Thyroid gland (tissue), 4 donors: ENCODE measurements around the gene GPATCH2. TPM values are rescaled to one million over a fixed set of nuclear protein-coding genes. Genes with fewer than 3 reads are reported as not detected.
"Not testable (repeated sequence)": the region's sequence is repeated elsewhere in the genome, so short reads cannot be mapped to it uniquely, and the experiment has no call there.

Source experiments
- DNase-seq, 2 donors: peaks; one replicate each; pipeline ENCODE4 v3.0.0-alpha.2; 2019
- H3K27ac ChIP-seq, 3 donors: fragments of 200-600 bp; sonication (generic); 1 replicate in 2 of 3; 2 replicates in 1 of 3; pipeline ENCODE4 v1.5.1; 2016 to 2019; ENCODE audit warnings: mild to moderate bottlenecking in 1 of 3, moderate library complexity in 1 of 3
- H3K27me3 ChIP-seq: fragments of 200-600 bp; sonication (generic); one replicate; pipeline ENCODE4 v1.5.1; 2019
- H3K36me3 ChIP-seq, 2 donors: fragments of 200-600 bp; sonication (generic); one replicate each; pipeline ENCODE4 v1.5.1; 2016 to 2019
- H3K4me1 ChIP-seq, 2 donors: fragments of 200-600 bp; sonication (generic); one replicate each; pipeline ENCODE4 v1.5.1; 2017 to 2019
- H3K4me3 ChIP-seq, 3 donors: fragments of 200-600 bp; sonication (generic); replicated peaks in 1 of 3; 1 replicate in 2 of 3; 2 replicates in 1 of 3; pipeline ENCODE4 v1.5.1; 2016; ENCODE audit warnings: mild to moderate bottlenecking in 1 of 3
- H3K9me3 ChIP-seq: fragments of 200-600 bp; sonication (generic); one replicate; pipeline ENCODE4 v1.5.1; 2017
- POLR2A ChIP-seq, 2 donors: fragments of 450-650 bp; IDR thresholded peaks; one replicate each; pipeline ENCODE4 v1.6.1; 2017; ENCODE audit warnings: antibody characterized with exemption in 2 of 2, mild to moderate bottlenecking in 2 of 2, moderate library complexity in 1 of 2
- WGBS, 2 donors: methylation state at CpG; one replicate each; pipeline ENCODE4 v1.1.5; 2017; 5-methylcytosine and 5-hydroxymethylcytosine counted together
- intact Hi-C: fragments of 100-400 bp; cut with DNase I; formaldehyde crosslinking; loops from one replicate; pipeline ENCODE4 v1.15.1; 2023
- total RNA-seq, 4 donors: library from RNA; depleted of rRNA; stranded (reverse); fragments of >200 nt; gene quantifications; one replicate each; pipeline ENCODE4 v1.2.3, GENCODE V29; 2016
- TF ChIP-seq, protein P1 (sequence below), 6 experiments: fragments of 200-600 bp in 3 of 6; fragments of 450-650 bp in 3 of 6; sonication (generic) in 3 of 6; IDR thresholded peaks; one replicate each; pipeline ENCODE4 v1.5.1; 2016 to 2019; ENCODE audit warnings: antibody characterized with exemption in 6 of 6, mild to moderate bottlenecking in 2 of 6, inconsistent platforms in 1 of 6, moderate library complexity in 1 of 6

Gene GPATCH2
- total RNA-seq, 4 donors from 2014 or later = 21.4 to 47.9 (median 34.0) TPM

- Histone ChIP-seq H3K27ac (no peak overlapping the region), H3K4me1 (peaks cover 0 to 6% of the 10 kb centered on the region in 2 donors), H3K27me3 (no peaks in the 10 kb centered on the region), H3K9me3 (no peaks in the 10 kb centered on the region), H3K36me3 (no peaks in the 10 kb centered on the region), H3K4me3 (no peak overlapping the region)
- TF ChIP-seq, protein P1, sequence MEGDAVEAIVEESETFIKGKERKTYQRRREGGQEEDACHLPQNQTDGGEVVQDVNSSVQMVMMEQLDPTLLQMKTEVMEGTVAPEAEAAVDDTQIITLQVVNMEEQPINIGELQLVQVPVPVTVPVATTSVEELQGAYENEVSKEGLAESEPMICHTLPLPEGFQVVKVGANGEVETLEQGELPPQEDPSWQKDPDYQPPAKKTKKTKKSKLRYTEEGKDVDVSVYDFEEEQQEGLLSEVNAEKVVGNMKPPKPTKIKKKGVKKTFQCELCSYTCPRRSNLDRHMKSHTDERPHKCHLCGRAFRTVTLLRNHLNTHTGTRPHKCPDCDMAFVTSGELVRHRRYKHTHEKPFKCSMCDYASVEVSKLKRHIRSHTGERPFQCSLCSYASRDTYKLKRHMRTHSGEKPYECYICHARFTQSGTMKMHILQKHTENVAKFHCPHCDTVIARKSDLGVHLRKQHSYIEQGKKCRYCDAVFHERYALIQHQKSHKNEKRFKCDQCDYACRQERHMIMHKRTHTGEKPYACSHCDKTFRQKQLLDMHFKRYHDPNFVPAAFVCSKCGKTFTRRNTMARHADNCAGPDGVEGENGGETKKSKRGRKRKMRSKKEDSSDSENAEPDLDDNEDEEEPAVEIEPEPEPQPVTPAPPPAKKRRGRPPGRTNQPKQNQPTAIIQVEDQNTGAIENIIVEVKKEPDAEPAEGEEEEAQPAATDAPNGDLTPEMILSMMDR (IDR thresholded peaks at IDR 0.05) = no peak
- TF ChIP-seq POLR2A (IDR thresholded peaks at IDR 0.05) = no peak
- intact Hi-C loops = no loop called here
- no peak for DNase-seq
- WGBS, 2 donors = 85 to 88% methylated on average over 4 of the region's 4 CpGs
Observed at GRCh38 chr1:217524787-217525520, 105.9 kb downstream of the GPATCH2 start.

DNA sequence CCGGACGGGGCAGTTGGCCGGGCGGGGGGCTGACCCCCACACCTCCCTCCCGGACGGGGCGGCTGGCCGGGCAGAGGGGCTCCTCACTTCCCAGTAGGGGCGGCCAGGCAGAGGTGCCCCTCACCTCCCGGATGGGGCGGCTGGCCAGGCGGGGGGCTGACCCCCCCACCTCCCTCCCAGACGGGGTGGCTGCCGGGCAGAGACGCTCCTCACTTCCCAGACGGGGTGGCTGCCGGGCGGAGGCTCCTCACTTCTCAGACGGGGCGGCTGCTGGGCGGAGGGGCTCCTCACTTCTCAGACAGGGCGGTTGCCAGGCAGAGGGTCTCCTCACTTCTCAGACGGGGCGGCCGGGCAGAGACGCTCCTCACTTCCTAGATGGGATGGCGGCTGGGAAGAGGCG is 107.0 kb downstream of the GPATCH2 start:
- H3K4me1 ChIP-seq, H3K4me3 ChIP-seq, intact Hi-C loops, H3K27me3 ChIP-seq, H3K9me3 ChIP-seq, H3K27ac ChIP-seq, H3K36me3 ChIP-seq, DNase-seq: not testable (repeated sequence)
- no CpG with 5 or more reads among the region's 28 CpGs for WGBS, 2 donors

- Histone ChIP-seq H3K27ac (no peak overlapping the region), H3K4me1 (peaks cover 0 to 6% of the 10 kb centered on the region in 2 donors), H3K36me3 (no peaks in the 10 kb centered on the region), H3K27me3 (no peaks in the 10 kb centered on the region), H3K4me3 (no peak overlapping the region), H3K9me3 (no peaks in the 10 kb centered on the region)
- TF ChIP-seq POLR2A (IDR thresholded peaks at IDR 0.05) = no peak
- TF ChIP-seq, protein P1 (IDR thresholded peaks at IDR 0.05) = peak in 1 of 6 experiments; percentile 13
- WGBS, 2 donors = 97% methylated on average over 3 of the region's 3 CpGs
- no peak for DNase-seq
- intact Hi-C loops = no loop called here
Observed at GRCh38 chr1:217522277-217522676, 108.6 kb downstream of the GPATCH2 start.

GRCh38 chr1:217521317-217521716 is 109.6 kb downstream of the GPATCH2 start:
- TF ChIP-seq POLR2A (IDR thresholded peaks at IDR 0.05) = no peak
- TF ChIP-seq, protein P1 (IDR thresholded peaks at IDR 0.05) = no peak
- H3K36me3 ChIP-seq = no peaks in the 10 kb centered on the region
- no peak overlapping the region for H3K4me3 ChIP-seq
- no peaks in the 10 kb centered on the region for H3K9me3 ChIP-seq
- 85 to 95% methylated on average over 4 of the region's 4 CpGs for WGBS, 2 donors
- no peak for DNase-seq
- peaks cover 0 to 5% of the 10 kb centered on the region in 2 donors for H3K4me1 ChIP-seq
- no peak overlapping the region for H3K27ac ChIP-seq
- H3K27me3 ChIP-seq = no peaks in the 10 kb centered on the region
- intact Hi-C loops = no loop called here

GRCh38 chr1:217506878-217507277 is 124.0 kb downstream of the GPATCH2 start:
- 97 to 98% methylated on average over 2 of the region's 2 CpGs for WGBS, 2 donors

More at GRCh38 chr1:217506878-217507277, 124.0 kb downstream of the GPATCH2 start:
- Histone ChIP-seq H3K4me3 (no peak overlapping the region), H3K9me3 (no peaks in the 10 kb centered on the region), H3K27me3 (no peaks in the 10 kb centered on the region), H3K4me1 (no peaks in the 10 kb centered on the region), H3K36me3 (no peaks in the 10 kb centered on the region), H3K27ac (no peak overlapping the region)
- no peak for DNase-seq
- TF ChIP-seq, protein P1 (IDR thresholded peaks at IDR 0.05) = no peak
- TF ChIP-seq POLR2A (IDR thresholded peaks at IDR 0.05) = no peak
- intact Hi-C loops = no loop called here
